Astrocyte of the spinal cord (primary cell): ENCODE data around the gene PYDC2.

ENCODE experiments used
- DNase-seq: peaks from one replicate; pipeline ENCODE4 v3.0.0; 2011; ENCODE audit warnings: low read depth, low spot score
- H3K4me3 ChIP-seq: 2 replicates; pipeline ENCODE4 v1.5.1; 2011; ENCODE audit warnings: low read depth, mild to moderate bottlenecking, low read length, moderate library complexity
- in situ Hi-C: cut with HindIII; loops from 2 replicates; pipeline ENCODE4 v1.10.0; 2017; ENCODE audit warnings: low sequenced_read_pairs
- TF ChIP-seq, protein P1 (sequence below): IDR thresholded peaks from 2 replicates; pipeline ENCODE4 v1.5.1; 2012; ENCODE audit warnings: low read depth, mild to moderate bottlenecking, low read length, inconsistent platforms

Gene PYDC2

DNA sequence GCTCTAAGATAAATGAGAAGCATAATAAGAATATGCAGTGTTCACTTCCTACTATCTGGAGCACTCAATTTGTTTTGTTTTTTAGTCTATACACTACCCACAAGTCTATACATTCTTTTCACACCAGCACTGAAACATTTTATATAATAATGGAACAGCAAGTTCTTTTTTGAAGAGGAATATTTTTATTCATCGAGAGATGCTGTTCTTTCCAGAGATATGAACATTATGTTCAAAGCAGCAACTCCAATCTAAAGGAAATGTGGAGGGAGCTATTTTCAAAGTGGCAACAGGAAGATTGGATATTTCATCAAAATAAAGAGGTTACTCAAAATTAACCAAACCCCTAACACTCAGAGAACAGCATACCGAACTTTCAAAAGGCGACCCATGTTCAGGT is 16.4 kb upstream of the PYDC2 start:
- TF ChIP-seq, protein P1, sequence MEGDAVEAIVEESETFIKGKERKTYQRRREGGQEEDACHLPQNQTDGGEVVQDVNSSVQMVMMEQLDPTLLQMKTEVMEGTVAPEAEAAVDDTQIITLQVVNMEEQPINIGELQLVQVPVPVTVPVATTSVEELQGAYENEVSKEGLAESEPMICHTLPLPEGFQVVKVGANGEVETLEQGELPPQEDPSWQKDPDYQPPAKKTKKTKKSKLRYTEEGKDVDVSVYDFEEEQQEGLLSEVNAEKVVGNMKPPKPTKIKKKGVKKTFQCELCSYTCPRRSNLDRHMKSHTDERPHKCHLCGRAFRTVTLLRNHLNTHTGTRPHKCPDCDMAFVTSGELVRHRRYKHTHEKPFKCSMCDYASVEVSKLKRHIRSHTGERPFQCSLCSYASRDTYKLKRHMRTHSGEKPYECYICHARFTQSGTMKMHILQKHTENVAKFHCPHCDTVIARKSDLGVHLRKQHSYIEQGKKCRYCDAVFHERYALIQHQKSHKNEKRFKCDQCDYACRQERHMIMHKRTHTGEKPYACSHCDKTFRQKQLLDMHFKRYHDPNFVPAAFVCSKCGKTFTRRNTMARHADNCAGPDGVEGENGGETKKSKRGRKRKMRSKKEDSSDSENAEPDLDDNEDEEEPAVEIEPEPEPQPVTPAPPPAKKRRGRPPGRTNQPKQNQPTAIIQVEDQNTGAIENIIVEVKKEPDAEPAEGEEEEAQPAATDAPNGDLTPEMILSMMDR: no peak
- in situ Hi-C loops: no loop called here

DNA sequence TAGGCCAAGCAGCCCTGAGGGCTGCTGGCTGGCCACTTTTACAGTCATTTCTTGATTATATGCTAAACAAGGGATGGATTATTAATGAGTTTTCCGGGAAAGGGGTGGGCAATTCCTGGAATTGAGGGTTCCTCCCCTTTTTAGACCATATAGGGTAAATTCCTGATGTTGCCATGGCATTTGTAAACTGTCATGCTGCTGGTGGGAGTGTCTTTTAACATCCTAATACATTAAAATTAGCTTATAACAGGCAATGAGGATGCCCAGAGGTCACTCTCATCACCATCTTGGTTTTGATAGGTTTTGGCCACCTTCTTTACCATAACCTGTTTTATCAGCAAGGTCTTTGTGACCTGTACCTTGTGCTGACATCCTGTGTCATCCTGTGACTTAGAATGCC is 11.7 kb upstream of the PYDC2 start:
- TF ChIP-seq, protein P1: no peak
- in situ Hi-C loops: no loop called here
- DNase-seq: no peak
- H3K4me3 ChIP-seq: no peak overlapping the region

More for the DNA sequence above, 16.4 kb upstream of the PYDC2 start:
- no peak for DNase-seq
- no peak overlapping the region for H3K4me3 ChIP-seq

DNA sequence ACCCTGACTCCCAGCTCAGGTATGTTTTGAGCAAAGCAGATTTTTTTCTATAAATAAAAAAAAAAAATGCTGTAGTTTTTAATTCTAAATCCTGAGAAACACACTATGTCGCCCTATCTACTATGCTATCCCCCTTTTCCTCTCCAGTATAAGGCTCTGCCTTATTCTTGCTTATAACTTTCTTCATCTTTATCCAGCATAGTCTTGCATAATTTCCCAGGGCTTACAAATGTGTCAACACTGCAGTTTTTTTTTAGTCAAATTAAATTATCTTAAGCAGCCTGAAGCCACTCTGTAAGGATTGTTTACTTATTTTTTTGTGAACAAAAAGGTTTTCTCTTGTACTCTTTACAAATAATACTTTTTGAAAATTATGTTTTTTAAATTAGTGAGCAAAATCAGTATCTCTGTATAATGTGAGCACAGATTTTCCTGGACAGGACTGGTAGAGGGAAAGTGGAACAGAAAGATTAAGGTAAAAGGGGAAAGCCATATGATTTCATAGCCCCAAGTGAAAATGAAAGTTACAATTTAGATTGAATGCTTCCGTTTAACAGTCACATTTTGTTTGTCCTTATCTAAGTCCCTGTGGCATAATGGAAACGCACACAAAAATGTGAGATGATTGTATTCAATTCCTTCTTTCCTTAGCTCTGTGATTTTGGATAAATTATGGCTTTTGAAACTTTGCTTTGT is 5.6 kb upstream of the PYDC2 start:
- H3K4me3 ChIP-seq: no peak overlapping the region
- TF ChIP-seq, protein P1: no peak
- in situ Hi-C loops: no loop called here
- DNase-seq: no peak

DNA sequence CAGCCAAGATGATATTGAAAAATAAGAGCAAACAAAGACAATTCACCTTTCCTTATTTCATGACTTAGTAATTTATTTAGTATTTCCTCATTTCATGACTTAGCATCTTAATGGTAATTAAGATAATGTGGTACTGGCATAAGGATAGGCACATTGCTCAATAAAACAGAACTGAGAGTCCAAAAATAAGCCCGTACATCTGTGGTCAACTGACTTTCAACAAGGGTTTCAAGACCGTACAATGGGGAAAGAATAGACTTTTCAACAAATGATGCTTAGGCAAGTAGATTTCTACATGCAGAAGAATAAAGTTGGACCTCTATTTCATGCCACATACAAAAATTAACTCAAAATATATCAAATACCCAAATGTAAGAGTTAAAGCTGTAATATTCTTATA is 603 bp upstream of the PYDC2 start:
- TF ChIP-seq, protein P1: no peak
- H3K4me3 ChIP-seq: no peak overlapping the region
- in situ Hi-C loops: no loop called here
- no peak for DNase-seq

DNA sequence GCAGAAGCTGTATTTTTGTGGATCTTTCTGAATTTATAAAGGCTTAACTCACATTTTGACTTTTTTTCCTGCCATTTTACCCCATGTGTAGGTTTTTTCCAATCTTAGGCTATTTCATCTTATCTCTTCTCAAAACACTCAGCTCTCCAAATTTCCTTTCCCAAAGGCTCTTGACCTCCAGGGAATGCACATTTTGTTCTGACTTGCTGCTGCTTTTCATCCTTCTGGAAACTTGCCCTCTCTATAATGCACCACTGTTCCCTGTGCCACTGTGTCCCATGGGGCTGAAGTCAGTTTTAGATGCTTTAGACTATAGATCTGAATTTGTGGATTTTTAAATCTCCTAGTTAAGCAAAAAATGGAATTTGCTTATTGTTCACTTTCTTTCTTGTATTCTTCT is 9.1 kb downstream of the PYDC2 start:
- no peak for DNase-seq
- in situ Hi-C loops: no loop called here
- TF ChIP-seq, protein P1: no peak
- no peak overlapping the region for H3K4me3 ChIP-seq

DNA sequence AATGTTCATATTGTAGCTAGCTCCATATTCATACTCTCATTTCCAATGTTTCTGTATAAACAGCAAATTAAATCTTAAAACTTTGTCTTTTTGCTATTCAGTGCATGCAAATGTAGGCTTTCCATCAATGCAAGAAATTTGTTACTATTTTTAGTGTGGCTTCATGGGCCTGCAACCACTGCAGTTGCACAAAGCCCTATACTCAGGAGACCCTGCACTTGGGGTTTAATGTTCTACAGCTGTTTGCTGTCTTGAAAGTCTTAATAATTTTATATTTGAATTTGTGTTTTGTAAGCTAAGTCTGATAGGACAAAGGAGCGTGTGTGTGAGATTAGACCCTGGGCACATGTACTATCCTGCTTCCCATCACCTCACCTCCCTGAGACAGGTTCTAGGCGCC is 9.6 kb downstream of the PYDC2 start:
- TF ChIP-seq, protein P1: no peak
- no peak overlapping the region for H3K4me3 ChIP-seq
- in situ Hi-C loops: no loop called here
- DNase-seq: no peak
